Renal pelvis (tissue), 4 donors: ENCODE results near the gene AQR. TPM values are rescaled to one million over a fixed set of nuclear protein-coding genes. Genes with fewer than 3 reads are reported as not detected.
"Not testable (repeated sequence)": the region's sequence is repeated elsewhere in the genome, so short reads cannot be mapped to it uniquely, and the experiment has no call there.

Source experiments
- DNase-seq: peaks from one replicate; pipeline ENCODE4 v3.0.0-alpha.2; 2013
- polyA plus RNA-seq, 3 donors: library from polyadenylated mRNA; unstranded; fragments of 120-200 nt; gene quantifications; one replicate each; pipeline ENCODE4 v1.2.1, GENCODE V29; 2013; ENCODE audit not compliant: insufficient read length in 3 of 3

Gene AQR
- polyA plus RNA-seq, 3 donors = 38.3 to 43.8 (median 39.3) TPM

DNA sequence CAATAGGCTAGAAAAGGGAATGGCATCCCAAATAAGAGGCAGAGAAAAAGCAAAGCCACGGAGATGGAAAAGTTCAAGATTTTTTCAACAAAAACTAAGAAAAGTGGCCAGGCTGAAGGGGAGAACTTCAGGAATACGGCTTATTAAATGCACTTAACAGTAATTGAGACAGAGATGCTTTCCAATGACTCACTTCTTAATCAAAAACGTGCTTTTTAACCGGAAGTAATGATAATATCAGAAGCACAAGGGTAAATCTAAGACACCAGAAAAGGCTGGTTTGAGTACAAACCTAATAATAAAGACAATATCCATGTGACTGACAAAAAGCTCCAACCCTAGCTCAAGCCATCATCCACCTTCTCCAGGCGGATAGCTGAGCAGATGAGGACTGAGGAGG, 149.4 kb downstream of the AQR start:
- no peak for DNase-seq

DNA sequence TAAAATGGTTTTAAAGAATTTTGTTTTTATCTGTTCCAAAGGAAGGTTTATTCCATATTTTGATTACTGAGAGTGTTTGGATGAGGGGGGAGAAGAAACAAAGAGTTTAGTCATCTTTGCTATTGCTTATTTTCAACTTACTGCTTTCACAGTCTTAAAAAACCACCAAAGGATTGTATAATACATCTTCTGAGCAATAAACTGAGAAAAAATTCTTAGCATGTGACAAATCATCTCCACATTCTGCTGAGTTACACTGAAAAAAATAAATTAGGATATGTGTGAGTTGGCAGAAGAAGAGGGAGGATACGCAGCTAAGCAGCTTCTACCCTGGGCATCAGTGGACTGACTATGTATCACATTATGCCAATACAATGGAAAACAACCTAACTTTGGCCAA, 151.0 kb downstream of the AQR start:
- no peak for DNase-seq

DNA sequence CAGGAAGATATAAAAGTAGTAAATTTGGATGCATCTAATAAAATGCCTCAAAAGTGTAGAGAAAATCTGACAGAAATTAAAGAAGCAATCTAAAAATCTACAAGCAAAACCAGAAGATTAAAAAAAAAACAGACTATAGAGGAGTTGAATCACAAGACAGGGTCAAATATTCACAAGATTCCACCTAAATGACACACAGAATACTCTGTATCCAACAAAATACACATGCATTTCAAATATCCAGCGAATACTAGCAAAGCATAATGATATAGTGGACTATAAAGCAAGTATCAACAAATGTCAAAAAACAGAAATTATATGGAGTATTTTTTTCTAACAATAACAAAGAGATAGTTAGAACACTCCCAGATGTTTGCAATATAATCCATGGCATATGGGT, 153.7 kb downstream of the AQR start:
- no peak for DNase-seq

DNA sequence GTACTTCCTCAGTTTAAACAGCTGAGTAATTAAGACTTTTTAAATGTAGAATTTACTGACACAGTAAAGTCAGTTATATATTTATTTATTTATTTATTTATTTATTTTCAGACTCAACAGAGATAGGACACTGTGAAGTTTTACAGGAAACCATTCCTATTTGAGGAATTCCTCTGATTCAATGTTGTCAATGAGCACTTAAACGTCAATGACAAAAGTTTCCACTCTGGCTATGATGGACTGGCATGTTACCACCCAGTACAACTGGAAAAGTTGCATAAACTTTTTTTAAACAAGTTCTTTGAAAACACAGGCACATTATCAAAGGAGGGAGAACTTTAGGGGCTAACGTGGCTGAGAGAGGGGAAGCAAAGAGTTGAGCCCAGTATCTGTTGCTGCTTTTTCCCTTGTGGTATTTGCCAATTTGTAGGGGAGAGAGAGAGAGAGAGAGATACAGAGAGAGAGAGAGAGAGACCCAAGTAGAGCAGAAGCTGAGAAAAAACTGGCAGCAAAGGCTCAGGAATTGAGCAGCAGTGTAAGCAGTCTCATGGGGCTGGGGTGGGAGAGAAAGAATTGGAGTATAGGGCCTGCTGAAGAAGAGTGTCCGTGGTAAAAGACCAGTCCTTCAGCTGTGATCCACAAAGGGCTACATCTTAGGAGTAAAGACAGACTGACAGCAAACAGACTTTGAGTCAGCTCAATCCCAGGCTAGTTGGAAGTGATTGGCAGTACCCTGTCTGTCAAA, 155.9 kb downstream of the AQR start:
- no peak for DNase-seq

DNA sequence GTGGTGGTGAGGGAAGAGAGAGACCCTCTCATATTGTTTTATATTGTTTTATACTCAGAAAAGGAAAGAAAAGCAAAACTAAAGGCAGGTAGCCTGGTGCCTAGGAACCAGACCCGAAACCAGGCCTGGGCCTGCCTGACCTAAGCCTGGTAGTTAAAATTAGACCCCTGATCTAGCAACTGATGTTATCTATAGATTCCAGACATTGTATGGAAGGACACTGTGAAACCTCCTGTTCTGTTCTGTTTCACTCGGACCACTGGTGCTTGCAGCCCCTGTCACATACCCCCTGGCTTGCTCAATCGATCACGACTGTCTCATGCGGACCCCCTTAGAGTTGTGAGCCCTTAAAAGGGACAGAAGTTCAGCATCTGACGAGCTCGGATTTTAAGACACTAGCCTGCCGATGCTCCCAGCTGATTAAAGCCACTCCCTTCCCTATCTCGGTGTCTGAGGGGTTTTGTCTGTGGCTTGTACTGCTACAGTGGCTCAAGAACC, 156.6 kb downstream of the AQR start:
- not testable (repeated sequence) for DNase-seq

DNA sequence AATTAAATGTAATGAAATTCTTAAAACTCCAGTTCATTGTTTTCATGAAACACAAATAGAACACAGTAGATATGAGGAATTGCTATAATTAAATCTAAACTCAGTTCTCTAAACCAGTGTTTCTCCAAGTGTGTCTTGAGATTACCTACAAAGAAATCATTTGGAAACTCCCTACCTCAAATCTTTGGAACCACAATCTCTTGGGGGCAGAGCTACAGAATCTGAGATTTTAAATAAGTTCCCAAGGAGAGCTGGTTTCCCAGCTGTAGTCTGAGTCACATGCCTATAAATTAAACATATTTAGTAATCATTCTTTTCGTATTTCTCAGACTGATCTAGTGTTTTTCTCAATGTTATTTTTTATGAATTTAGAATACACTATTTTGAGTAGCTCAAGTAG, 157.2 kb downstream of the AQR start:
- DNase-seq = no peak

DNA sequence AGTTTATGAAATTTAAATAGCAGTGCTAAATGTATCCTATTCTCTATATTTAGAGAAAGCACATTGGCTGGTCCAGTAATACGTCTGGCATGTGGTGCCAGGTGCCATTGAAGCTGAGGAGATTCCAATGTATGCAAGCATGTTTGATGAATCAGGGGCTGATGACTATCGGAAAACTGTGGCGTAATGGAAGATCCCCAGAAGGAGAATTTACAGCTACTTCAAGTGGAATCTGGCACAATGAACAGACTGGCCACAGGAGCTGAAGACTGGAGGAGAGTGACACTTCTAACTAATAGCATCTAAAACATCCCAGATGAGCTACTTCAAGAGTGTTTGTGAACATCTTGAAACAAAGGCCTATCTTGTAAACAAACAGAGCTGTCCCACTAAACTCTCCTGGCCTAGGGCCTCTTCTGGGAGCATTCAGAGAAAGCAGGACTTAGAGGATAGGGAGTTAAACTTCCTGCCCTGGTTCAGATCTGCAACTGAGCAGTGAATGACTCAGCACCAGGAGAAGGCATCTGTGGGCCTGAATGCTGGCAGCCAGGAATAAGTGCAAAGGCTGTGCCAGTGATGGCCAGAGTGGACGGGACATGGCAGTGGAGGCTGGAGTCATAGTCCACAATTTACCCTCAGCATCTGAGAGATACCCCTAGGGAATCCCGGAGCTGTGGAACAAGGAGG, 159.0 kb downstream of the AQR start:
- DNase-seq = no peak

DNA sequence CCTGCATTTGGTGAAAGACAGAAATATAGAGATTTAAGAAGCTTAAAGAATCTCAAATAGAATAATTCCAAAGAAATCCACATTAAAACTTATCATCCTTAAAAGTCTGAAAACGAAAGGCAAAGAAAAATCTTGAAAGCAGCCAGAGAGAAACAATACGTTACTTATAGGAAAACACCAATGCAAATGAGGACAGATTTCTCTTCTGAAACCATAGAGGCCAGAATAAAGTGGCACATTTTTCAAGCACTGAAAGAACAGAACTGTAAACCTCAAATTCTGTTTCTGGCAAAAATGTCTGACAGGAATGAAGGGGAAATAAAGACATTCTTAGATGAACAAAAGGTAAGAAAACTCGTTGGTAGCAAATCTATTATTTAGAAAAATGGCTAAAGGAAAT, 160.4 kb downstream of the AQR start:
- no peak for DNase-seq

DNA sequence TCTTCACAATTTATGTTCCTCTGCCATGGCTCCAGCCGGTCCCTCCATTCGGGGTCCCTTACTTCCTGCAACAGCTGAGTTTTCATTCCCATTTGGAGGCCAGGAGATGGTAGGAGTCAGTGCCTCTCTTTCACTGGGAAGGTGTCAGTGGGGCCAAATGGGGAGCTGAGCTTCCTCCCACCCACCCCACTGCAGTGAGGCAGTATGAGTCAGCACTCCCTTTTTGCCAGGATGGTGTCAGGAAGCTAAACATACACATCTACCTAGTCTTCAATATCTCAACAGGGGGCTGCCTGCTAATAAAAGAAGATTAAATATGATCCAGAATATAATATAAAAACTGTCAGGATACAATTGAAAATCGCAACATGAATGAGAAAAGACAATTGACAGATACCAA, 161.5 kb downstream of the AQR start:
- no peak for DNase-seq

DNA sequence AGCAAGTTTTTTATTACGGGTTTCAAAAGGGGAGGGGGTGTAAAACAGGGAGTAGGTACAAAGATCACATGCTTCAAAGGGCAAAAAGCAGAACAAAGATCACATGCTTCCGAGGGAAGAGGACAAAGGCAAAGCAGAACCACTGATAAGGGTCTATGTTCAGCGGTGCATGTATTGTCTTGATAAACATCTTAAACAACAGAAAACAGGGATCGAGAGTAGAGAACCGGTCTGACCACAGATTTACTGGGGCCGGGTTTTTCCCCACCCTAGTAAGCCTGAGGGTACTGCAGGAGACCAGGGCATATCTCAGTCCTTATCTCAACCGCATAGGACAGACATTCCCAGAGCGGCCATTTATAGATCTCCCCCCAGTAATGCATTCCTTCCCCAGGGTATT, 162.3 kb downstream of the AQR start:
- not testable (repeated sequence) for DNase-seq

DNA sequence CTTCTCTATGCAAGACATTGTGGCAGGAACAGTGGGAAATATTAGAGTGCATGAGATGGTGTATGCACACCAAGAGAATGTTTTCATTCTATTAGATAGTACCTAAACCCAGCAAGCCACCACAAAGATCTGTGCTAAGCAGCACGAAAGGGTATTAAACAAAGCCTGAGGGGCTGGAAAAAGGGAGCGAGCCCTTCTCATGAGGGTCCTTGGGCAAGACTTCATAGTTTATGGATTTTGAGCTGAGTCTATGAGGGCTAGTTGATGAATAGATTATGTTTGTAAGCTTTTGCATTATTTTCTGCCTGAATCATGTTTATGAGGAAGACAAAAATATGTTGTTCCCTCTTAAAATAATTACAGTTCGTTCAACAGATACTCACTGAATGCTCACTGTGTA, 164.8 kb downstream of the AQR start:
- DNase-seq = no peak

DNA sequence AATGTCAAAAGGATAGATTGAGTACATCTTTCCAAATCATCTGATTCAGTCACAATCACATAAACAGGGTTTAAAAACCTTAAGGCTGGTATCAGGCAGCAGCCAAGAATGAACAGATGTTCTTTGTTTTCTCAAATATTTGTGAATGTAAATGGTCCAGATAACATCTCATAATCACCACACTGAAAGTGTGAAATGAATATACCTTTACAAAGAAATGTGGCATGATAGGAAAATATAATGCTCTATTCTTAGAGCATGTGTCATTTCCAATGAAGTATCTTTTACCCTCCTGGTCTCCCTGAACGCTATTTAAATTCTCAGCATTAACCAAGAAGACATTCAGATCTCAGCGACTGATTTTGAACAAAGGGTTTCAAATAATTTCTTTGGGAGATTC, 165.4 kb downstream of the AQR start:
- DNase-seq = no peak

DNA sequence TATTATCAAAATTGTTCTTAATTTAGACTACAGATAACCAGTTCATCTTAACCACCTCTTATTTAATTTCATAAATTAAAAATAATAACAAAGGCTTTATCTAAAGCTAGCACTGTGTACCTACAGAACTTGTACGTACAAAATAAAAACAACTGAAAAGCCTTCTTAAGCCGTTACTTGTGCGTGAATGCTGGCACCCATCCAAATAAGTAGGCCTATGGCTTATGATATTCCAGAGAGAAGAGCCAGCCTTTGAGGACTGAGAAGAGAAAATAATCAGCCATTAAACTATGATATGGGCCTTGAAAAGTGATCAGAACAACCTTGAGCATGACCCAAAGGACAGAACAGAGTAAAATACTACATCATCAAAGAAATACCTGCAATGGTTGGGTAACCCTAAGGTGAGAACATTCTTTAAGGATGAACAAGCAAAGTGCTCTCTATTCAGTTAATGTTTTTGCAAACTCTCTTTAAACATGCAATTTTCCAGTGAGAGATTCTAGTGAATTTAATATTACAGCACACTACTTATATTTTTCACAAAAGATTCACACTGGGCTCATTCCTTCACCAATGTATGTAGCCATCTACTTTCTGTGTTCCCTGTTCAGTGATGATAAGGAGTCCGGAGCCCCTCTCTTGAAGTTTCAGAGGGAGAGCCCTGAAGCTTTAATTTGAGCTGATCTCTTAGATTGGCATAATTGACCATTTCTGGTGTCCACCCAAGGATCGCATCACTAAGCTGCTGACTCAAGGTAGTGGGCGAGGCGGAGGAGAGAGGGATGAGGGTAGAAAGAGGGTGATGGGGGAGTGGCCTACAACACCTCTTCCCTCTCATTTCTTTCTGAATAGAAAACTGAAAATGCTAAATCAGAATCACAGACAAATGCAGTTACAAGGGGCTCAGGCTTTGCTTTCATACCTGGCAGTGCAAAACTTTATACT, 166.5 kb downstream of the AQR start:
- DNase-seq = no peak

DNA sequence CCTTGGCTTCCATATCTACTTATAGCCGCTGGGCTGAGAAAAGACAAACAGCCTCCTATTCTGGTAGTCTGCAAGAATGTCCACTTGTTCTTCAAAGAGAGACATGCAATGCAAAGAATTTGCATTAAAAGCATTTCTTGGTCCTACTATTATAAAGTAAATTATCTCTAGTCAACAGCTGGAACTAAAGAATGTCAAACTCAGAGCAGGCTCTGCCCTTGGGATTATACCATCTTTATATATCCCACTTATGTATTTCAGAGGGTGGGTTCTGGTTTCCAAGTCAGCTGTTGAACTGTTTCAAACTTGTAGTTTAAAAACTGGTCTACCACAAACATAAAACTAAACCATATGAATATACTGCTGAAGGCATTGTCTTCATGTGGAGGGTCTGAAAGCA, 167.2 kb downstream of the AQR start:
- no peak for DNase-seq

Other genes starting within 250 kb of the AQR start
- gene GJD2, start 214.7 kb downstream of the AQR start, polyA plus RNA-seq = not detected
- 10 to 100 TPM in 1 of 3 donors, 1 to 10 TPM in 1, under 1 TPM in 1; 0.87 to 28.7 (median 1.1) TPM for gene ACTC1, start 174.2 kb downstream of the AQR start, polyA plus RNA-seq
- gene ZNF770, start 18.5 kb upstream of the AQR start, polyA plus RNA-seq = 10 to 100 TPM; 54.0 to 68.5 (median 67.6) TPM
- under 1 TPM in 2 of 3 donors, not detected in 1; 0.69 to 0.78 TPM for gene NANOGP8, start 115.6 kb upstream of the AQR start, polyA plus RNA-seq